Right atrium auricular region (tissue), 2 donors: ENCODE measurements around the gene BRD4. TPM values are rescaled to one million over a fixed set of nuclear protein-coding genes. Genes with fewer than 3 reads are reported as not detected.

Experiments used
- DNase-seq: peaks from one replicate; pipeline ENCODE4 v3.0.0-alpha.2; 2019; ENCODE audit warnings: low spot score
- H3K27ac ChIP-seq, 2 donors: fragments of 200-600 bp; sonication (generic); 1 replicate in 1 of 2; 2 replicates in 1 of 2; pipeline ENCODE4 v1.5.1; 2016 to 2019
- H3K27me3 ChIP-seq, 2 donors: fragments of 200-600 bp; sonication (generic); one replicate each; pipeline versions ENCODE4 v1.5.1 to v1.6.0; 2017 to 2019
- H3K36me3 ChIP-seq: fragments of 200-600 bp; sonication (generic); one replicate; pipeline ENCODE4 v1.5.1; 2016
- H3K4me1 ChIP-seq, 2 donors: fragments of 200-600 bp; sonication (generic); one replicate each; pipeline versions ENCODE4 v1.5.1 to v1.6.0; 2017 to 2019
- H3K4me3 ChIP-seq, 2 donors: fragments of 200-600 bp; sonication (generic); 1 replicate in 1 of 2; 2 replicates in 1 of 2; pipeline ENCODE4 v1.5.1; 2017 to 2019; ENCODE audit warnings: mild to moderate bottlenecking in 1 of 2, moderate library complexity in 1 of 2
- H3K9me3 ChIP-seq, 2 donors: fragments of 200-600 bp; sonication (generic); one replicate each; pipeline ENCODE4 v1.5.1; 2019
- total RNA-seq, 2 donors: library from RNA; depleted of rRNA; stranded (reverse); fragments of >200 nt; gene quantifications; one replicate each; pipeline ENCODE4 v1.1.0, GENCODE V29; 2016
- TF ChIP-seq, protein P1 (sequence below), 2 donors: fragments of 200-600 bp; sonication (generic); IDR thresholded peaks; one replicate each; pipeline ENCODE4 v1.5.1; 2019; ENCODE audit warnings: antibody characterized with exemption in 2 of 2

Gene BRD4
- total RNA-seq, 2 donors from 2014 or later = 23.6 to 41.0 TPM

DNA sequence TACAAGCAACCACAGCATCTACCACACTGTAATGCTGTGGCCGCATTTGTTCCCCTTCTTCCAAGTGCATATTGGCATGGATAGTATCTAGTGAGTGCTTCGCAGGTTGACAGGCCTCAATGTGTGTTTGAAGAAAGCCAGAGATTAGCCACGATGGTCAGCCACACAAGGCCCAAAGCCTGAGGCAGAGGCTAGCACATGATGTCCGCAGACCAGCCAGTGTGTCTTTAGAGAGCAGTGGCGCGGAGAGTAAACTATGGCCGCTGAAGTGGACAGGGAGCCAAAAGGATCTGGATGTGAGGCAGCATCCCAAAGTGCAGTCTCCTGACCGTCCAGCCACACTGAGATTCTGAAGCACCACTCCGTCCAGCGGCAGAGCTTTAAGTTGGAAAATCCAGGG, 36.0 kb downstream of the BRD4 start:
- no peaks in the 10 kb centered on the region for H3K36me3 ChIP-seq
- TF ChIP-seq, protein P1, sequence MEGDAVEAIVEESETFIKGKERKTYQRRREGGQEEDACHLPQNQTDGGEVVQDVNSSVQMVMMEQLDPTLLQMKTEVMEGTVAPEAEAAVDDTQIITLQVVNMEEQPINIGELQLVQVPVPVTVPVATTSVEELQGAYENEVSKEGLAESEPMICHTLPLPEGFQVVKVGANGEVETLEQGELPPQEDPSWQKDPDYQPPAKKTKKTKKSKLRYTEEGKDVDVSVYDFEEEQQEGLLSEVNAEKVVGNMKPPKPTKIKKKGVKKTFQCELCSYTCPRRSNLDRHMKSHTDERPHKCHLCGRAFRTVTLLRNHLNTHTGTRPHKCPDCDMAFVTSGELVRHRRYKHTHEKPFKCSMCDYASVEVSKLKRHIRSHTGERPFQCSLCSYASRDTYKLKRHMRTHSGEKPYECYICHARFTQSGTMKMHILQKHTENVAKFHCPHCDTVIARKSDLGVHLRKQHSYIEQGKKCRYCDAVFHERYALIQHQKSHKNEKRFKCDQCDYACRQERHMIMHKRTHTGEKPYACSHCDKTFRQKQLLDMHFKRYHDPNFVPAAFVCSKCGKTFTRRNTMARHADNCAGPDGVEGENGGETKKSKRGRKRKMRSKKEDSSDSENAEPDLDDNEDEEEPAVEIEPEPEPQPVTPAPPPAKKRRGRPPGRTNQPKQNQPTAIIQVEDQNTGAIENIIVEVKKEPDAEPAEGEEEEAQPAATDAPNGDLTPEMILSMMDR (IDR thresholded peaks at IDR 0.05) = no peak
- H3K9me3 ChIP-seq = no peaks in the 10 kb centered on the region
- no peak for DNase-seq
- H3K27me3 ChIP-seq = no peaks in the 10 kb centered on the region
- H3K27ac ChIP-seq = peak overlapping the region; percentile 27 to 62
- H3K4me3 ChIP-seq = no peak overlapping the region
- peaks cover 0 to 95% of the 10 kb centered on the region in 2 donors for H3K4me1 ChIP-seq

DNA sequence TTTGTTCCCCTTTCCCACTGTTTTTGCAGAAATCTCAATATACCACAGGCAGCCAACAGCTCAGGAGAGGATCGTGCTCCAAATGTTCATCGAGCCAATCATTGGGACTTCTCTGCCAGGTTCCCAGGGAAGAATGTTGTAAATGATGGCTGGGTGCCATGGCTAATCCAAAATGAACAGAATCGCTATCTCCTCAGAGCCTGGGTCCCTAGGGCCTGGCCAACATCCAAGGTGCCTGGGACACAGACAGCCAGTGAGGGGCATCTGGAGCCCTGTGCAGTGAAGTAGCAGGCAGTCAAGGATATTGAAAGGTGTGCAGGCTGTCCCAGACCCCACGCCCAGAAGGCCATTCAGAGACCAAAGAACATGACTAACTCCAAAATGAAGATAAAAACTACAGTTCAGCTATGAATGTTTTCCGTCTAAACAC, 37.8 kb downstream of the BRD4 start:
- Histone ChIP-seq H3K4me3 (no peak overlapping the region), H3K27ac (peak overlapping the region; percentile 10 to 58)
- no peak for DNase-seq

DNA sequence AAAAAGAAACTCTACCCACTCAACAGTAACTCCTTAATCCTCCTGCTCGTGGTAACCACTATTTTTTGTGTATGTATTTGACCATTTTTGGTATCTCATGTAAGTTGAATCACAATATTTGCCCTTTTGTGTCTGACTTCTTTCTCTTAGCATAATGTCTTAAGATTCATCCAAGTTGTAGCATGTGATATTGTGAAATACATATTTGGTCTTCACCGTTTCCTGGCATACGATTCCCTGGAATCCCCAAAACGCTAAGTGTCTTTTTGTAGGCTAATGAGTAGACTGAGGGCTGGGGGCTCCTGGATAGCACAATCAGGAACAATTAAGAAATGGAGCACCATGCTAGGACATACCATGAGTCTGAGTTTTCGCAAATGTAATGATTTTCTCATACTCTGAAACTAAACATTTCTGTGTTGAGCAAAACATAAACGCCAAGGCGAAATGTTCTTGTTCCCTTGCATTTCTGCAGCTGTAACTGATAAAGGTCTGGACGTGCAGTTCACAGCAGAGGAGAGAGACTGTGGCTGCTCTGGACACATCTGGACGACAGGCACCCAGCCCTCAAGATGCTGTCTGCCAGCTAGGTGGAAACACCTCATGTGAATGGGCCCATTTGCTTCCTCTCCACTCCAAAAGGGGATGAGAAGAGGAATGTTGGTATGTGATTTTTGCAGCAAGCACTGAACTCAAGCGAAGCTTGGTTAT, 38.4 kb downstream of the BRD4 start:
- no peaks in the 10 kb centered on the region for H3K36me3 ChIP-seq
- H3K9me3 ChIP-seq = no peaks in the 10 kb centered on the region
- H3K4me3 ChIP-seq = no peak overlapping the region
- peak overlapping the region; percentile 22 to 58 for H3K27ac ChIP-seq
- peaks cover 0 to 98% of the 10 kb centered on the region in 2 donors for H3K4me1 ChIP-seq
- H3K27me3 ChIP-seq = no peaks in the 10 kb centered on the region
- no peak for DNase-seq
- TF ChIP-seq, protein P1 (IDR thresholded peaks at IDR 0.05) = no peak

More for the DNA sequence above, 37.8 kb downstream of the BRD4 start:
- Histone ChIP-seq H3K4me1 (peaks cover 0 to 98% of the 10 kb centered on the region in 2 donors), H3K36me3 (no peaks in the 10 kb centered on the region), H3K27me3 (no peaks in the 10 kb centered on the region), H3K9me3 (no peaks in the 10 kb centered on the region)
- TF ChIP-seq, protein P1 (IDR thresholded peaks at IDR 0.05) = no peak

DNA sequence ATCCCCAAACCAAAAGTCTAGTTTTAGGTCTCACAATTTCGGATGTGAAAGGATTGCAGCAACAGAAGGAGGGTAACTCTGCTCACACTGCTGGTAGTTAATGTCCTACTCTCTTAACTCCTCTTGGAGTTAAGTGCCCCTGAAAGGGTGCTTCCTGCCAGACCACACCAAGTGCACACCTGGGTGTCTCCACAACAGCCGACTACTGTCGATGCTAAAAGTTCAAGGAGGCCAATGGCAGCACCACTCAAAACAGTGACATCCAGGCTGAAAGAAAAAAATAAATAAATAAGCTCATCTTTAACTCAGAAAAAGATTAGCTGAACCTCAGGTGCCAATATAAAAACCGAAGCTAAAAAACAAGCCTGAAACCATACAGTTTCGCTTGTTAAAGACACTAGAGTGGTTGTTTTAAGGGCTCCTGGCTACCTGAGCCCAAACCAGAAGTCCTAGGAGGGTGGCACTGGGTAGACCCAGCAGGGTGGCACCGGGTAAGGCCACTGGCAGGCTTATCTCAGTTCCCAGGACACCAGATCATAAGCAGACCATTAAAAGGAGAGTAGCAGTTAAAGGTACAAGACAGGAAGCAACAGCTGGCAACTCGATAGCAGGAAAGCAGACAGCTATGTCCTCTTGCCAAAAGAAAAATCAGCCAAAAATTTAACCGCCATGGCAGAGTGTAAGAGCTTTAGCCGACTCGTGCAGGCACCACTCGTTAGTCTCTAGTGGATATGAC, 39.3 kb downstream of the BRD4 start:
- no peaks in the 10 kb centered on the region for H3K9me3 ChIP-seq
- peaks cover 0 to 98% of the 10 kb centered on the region in 2 donors for H3K4me1 ChIP-seq
- TF ChIP-seq, protein P1 (IDR thresholded peaks at IDR 0.05) = no peak
- H3K4me3 ChIP-seq = no peak overlapping the region
- no peak for DNase-seq
- H3K36me3 ChIP-seq = no peaks in the 10 kb centered on the region
- H3K27me3 ChIP-seq = no peaks in the 10 kb centered on the region
- H3K27ac ChIP-seq = peak overlapping the region; percentile 22 to 58

DNA sequence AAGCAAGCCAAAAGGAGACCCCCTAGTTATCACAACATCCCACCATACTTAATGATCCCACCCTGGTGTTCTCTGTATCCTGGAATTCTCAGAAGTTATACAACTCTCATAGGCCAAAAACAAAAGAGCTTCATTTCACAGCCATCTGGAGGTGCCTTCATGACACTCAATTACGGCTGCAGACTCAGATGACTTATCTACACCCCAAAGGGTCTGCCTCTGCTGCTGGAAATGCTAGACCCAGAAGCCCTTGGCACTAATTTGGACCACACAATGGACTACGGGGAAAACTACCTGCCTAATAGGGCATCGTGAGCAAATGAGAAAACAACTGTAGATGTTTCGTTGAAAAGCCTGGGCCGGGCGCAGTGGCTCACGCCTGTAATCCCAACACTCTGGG, 40.2 kb downstream of the BRD4 start:
- no peak overlapping the region for H3K27ac ChIP-seq
- no peaks in the 10 kb centered on the region for H3K36me3 ChIP-seq
- TF ChIP-seq, protein P1 (IDR thresholded peaks at IDR 0.05) = no peak
- DNase-seq = no peak
- H3K27me3 ChIP-seq = no peaks in the 10 kb centered on the region
- H3K4me1 ChIP-seq = peaks cover 0 to 98% of the 10 kb centered on the region in 2 donors
- no peak overlapping the region for H3K4me3 ChIP-seq
- no peaks in the 10 kb centered on the region for H3K9me3 ChIP-seq
